Endothelial cell of umbilical vein (primary cell): Measurements from ENCODE around the gene NFIA.

ENCODE experiments used
- CTCF ChIP-seq, 2 donors: IDR thresholded peaks; 1 replicate in 1 of 2; 2 replicates in 1 of 2; pipeline ENCODE4 v1.5.1; 2011; ENCODE audit warnings: low read length in 2 of 2, mild to moderate bottlenecking in 2 of 2, moderate library complexity in 2 of 2, control low read depth in 1 of 2, inconsistent platforms in 1 of 2, low read depth in 1 of 2; ENCODE audit not compliant: insufficient read depth in 1 of 2; ENCODE audit errors: extremely low read depth in 1 of 2
- EZH2 ChIP-seq: IDR thresholded peaks from 2 replicates; pipeline ENCODE4 v1.6.1; 2012; ENCODE audit warnings: borderline replicate concordance, low read depth, mild to moderate bottlenecking, moderate library complexity, low read length, inconsistent platforms; ENCODE audit not compliant: severe bottlenecking
- GATA2 ChIP-seq: IDR thresholded peaks from 2 replicates; pipeline ENCODE4 v1.7.0; 2011; ENCODE audit warnings: low read depth, mild to moderate bottlenecking, moderate library complexity, mixed read lengths, low read length; ENCODE audit not compliant: insufficient read length, insufficient read depth
- MAX ChIP-seq: IDR thresholded peaks from 2 replicates; pipeline ENCODE4 v1.6.1; 2011; ENCODE audit not compliant: insufficient read depth, insufficient read length
- POLR2A ChIP-seq: IDR thresholded peaks from 2 replicates; pipeline ENCODE4 v1.6.1; 2012; ENCODE audit warnings: low read depth, mild to moderate bottlenecking, control low read depth, low read length

GRCh38 chr1:61477301-61477700, 394.9 kb downstream of the NFIA start:
- no peak for TF ChIP-seq POLR2A
- no peak for TF ChIP-seq EZH2
- TF ChIP-seq CTCF (IDR thresholded peaks at IDR 0.05; ENCODE audit: extremely low read depth in 1 of 2, insufficient read depth in 1 of 2, low read depth in 1 of 2, low read length in 2 of 2), result no peak
- TF ChIP-seq MAX, result no peak
- TF ChIP-seq GATA2, result no peak
